Activated T-cell treated with anti-CD3 and anti-CD28 coated beads, Interleukin-2, amount 50 U/mL, for 72 hours (primary cell): ENCODE measurements around the gene TSPAN10. TPM values are rescaled to one million over a fixed set of nuclear protein-coding genes. Genes with fewer than 3 reads are reported as not detected.
"Not testable (repeated sequence)": the region's sequence is repeated elsewhere in the genome, so short reads cannot be mapped to it uniquely, and the experiment has no call there.

Experiments
- ATAC-seq, 2 donors: fragments of 150-1000 bp; cut with Tn5 transposase; replicated peaks in 1 of 2; 2 replicates each; pipeline ENCODE4 v1.10.0; 2021; ENCODE audit warnings: moderate library complexity in 2 of 2, mild to moderate bottlenecking in 1 of 2
- DNase-seq, 2 donors: peaks; one replicate each; pipeline ENCODE4 v3.0.0; 2021 to 2022; ENCODE audit warnings: mixed read lengths in 1 of 2
- H3K27ac Mint-ChIP-seq: one replicate; pipeline ENCODE4 v1.8.0; 2022; ENCODE audit warnings: mild to moderate bottlenecking, moderate library complexity, mixed read lengths
- H3K27me3 Mint-ChIP-seq: one replicate; pipeline ENCODE4 v1.8.0; 2022; ENCODE audit warnings: low read depth, mixed read lengths
- H3K36me3 Mint-ChIP-seq, 2 donors: one replicate each; pipeline ENCODE4 v1.8.0; 2022; ENCODE audit warnings: mixed read lengths in 2 of 2, mild to moderate bottlenecking in 1 of 2; ENCODE audit not compliant: insufficient read depth in 2 of 2
- H3K4me1 Mint-ChIP-seq: one replicate; pipeline ENCODE4 v1.8.0; 2022; ENCODE audit warnings: low read depth, mixed read lengths
- H3K4me3 Mint-ChIP-seq, 2 donors: one replicate each; pipeline ENCODE4 v1.8.0; 2022; ENCODE audit warnings: mild to moderate bottlenecking in 2 of 2, mixed read lengths in 2 of 2, moderate library complexity in 2 of 2
- H3K9me3 Mint-ChIP-seq, 2 donors: one replicate each; pipeline ENCODE4 v1.8.0; 2022; ENCODE audit warnings: mixed read lengths in 2 of 2
- total RNA-seq, 2 donors: library from RNA; stranded (reverse); gene quantifications; one replicate each; pipeline ENCODE4 v1.2.3, GENCODE V29; 2022

TSPAN10 gene
- total RNA-seq, 2 donors from 2014 or later: 0.63 to 1.1 TPM

DNA sequence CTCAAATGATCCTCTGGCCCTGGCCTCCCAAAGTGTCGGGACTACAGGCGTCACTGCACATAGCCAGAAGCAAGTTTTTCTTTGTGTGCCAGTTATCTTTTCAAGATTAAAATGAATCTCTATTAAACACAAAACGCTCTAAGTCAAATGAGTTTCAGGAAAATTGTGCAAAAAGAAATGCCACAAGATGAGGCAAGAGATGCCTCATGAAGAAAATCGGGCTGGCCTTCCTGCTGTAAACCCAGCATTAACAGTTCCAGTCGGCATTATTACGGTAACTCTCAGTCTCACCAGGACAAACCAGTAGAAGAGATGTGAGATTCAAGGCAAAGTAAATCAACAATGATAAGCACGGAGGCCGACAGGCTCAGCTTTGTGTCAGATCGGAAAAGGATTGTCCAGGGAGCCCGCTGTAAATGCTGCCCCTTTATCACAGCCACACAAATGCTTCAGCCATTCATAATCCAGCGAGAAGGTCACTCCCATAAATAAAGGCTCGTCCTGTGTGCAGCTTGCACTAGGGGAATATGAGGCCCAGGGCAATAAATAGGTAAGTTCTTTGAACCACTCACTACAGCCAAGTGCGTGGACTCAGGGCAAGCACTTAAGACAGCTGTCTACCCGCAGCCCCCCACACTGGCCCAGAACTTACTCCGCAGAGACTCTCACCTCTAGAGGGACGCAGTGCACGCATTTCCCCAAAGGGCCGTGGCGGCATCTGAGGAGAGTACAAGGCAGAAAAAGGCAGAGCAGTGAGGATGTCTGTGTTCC lies 27.3 kb upstream of the TSPAN10 start:
- no peaks in the 10 kb centered on the region for H3K9me3 Mint-ChIP-seq
- no peak overlapping the region for H3K4me3 Mint-ChIP-seq
- no peaks in the 10 kb centered on the region for H3K27me3 Mint-ChIP-seq
- DNase-seq (no peak), ATAC-seq (no peak)
- peaks cover 4 to 26% of the 10 kb centered on the region in 2 donors for H3K36me3 Mint-ChIP-seq
- H3K27ac Mint-ChIP-seq: no peak overlapping the region
- H3K4me1 Mint-ChIP-seq: peaks cover 7% of the 10 kb centered on the region

DNA sequence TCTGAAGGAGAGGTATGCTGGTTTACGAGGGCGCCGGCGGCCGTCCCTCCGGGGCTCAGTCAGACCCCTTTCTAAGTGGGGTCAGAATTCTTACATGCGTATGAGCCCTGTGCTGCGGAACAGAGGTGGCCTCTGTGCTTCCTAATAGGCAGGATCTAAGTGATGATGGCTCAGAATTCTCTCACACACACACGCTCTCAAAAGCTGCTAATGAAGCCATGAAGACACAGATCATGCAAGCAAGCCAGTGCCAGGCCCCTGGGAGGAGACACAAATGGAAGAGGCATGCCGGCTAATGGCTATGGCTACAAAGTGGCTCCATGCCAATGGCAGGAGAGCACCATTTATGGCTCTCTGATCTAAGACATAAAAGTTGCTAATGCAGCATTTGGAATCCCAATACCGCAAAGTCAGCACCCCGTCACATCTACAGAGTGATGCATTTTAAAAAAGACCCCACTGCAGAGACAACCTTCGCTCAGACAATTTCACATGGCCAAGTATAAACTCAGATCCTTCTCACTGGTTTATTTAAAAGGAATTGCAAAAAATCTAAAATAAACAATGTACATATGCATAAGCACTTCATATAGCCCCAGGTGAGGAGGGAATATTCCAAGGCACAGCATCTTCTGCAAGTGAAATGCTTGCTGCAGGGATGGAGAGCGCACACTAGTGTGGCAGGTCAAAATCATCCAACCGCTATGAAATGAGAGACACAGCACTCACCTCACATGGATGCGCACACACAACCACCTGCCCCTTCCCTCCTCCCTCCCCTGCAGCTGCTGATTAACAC lies 24.6 kb upstream of the TSPAN10 start:
- Mint-ChIP-seq H3K36me3 (peaks cover 6 to 33% of the 10 kb centered on the region in 2 donors), H3K27ac (no peak overlapping the region)
- no peak for ATAC-seq

DNA sequence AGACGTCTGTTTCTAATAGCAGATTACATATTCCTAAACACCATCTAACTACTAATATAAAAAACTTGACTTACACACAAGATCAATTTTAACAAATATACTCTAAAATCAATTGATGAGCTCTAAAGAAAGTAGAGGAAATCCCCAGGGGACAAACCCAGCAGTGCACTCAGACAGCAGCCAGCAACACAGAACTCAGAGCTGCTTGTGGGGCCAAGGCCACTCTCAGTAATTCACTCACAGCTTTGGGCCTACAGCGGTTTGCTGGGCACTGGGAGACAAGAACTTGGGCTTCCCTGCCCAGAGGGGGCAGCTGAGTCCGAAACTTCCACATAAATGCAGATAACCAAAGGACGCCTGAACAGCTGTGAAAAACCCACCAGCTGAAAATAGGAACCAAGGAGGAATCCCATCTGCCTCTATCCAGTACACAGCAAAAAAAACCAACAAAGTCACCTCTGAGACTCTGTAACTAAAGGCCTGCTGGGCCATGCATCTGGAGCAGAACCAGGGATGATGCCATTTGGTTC lies 21.5 kb upstream of the TSPAN10 start:
- Mint-ChIP-seq H3K36me3 (peaks cover 6 to 34% of the 10 kb centered on the region in 2 donors), H3K27ac (peak overlapping the region; percentile 88), H3K4me3 (no peak overlapping the region), H3K9me3 (no peaks in the 10 kb centered on the region), H3K4me1 (peaks cover 27% of the 10 kb centered on the region), H3K27me3 (no peaks in the 10 kb centered on the region)
- DNase-seq (no peak), ATAC-seq (no peak)

More for the DNA sequence above, 24.6 kb upstream of the TSPAN10 start:
- H3K9me3 Mint-ChIP-seq: no peaks in the 10 kb centered on the region
- H3K4me3 Mint-ChIP-seq: no peak overlapping the region
- H3K4me1 Mint-ChIP-seq: peaks cover 27% of the 10 kb centered on the region
- no peaks in the 10 kb centered on the region for H3K27me3 Mint-ChIP-seq
- no peak for DNase-seq

DNA sequence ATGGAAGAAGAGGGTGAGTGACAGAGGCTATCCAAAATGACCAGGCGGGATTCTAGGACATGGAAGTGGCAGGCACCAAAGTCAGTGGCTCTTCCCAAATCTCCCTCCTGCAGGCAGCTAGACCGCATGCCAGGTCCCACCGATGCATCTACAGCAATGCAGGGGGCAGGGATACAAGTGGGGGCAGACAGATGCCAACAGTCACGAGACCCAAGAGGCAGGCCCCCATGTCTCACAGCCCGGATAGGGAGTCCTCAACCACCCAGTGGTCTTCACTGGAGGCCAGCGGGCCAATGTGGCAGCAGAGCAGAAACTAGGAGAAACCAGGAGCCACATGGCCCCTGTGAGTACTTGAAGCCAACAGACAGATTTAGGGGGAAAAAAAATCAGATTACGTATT lies 20.1 kb upstream of the TSPAN10 start:
- no peak for ATAC-seq
- peaks cover 13 to 41% of the 10 kb centered on the region in 2 donors for H3K36me3 Mint-ChIP-seq
- H3K9me3 Mint-ChIP-seq: no peaks in the 10 kb centered on the region
- no peaks in the 10 kb centered on the region for H3K27me3 Mint-ChIP-seq
- H3K4me3 Mint-ChIP-seq: no peak overlapping the region
- H3K4me1 Mint-ChIP-seq: peaks cover 27% of the 10 kb centered on the region
- no peak overlapping the region for H3K27ac Mint-ChIP-seq
- no peak for DNase-seq

DNA sequence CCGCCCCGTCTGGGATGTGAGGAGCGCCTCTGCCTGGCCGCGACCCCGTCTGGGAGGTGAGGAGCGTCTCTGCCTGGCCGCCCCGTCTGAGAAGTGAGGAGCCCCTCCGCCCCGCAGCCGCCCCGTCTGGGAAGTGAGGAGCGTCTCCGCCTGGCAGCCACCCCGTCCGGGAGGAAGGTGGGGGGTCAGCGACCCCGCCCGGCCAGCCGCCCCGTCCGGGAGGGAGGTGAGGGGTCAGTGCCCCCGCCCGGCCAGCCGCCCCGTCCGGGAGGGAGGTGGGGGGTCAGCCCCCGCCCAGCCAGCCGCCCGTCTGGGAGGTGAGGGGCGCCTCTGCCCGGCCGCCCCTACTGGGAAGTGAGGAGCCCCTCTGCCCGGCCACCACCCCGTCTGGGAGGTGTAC lies 18.7 kb upstream of the TSPAN10 start:
- peaks cover 13 to 32% of the 10 kb centered on the region in 2 donors for H3K36me3 Mint-ChIP-seq

DNA sequence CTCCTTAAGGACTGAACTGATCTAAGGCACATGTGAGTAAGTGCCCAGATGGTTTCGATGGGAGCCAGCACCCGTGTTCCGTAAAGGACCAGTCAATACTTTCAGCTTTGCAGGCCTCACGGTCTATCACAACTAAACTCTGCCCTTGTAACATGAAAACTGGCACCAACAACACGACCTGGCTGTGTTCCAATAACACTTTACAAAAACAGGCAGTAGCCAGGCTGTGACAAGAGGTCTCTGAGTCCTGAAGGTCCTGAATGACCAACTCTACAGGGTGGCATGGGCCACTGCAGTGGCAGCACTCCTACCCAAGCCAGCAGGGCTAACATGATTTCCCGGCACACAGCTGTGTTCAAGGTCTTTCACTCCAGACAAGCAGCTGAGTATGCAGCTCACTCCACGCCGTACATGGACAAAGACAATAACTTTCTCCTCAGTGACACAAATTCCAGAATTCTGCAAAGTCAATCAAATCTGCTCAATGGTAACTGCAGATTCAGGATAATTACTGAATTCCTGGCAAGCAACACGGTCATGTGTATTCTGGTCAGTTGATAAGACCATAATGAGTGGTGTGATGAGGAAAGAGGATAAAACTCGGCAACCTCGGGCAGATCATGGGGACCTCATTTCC lies 15.4 kb upstream of the TSPAN10 start:
- Mint-ChIP-seq H3K4me3 (no peak overlapping the region), H3K9me3 (no peaks in the 10 kb centered on the region), H3K4me1 (peaks cover 4% of the 10 kb centered on the region), H3K27ac (no peak overlapping the region), H3K36me3 (peaks cover 21 to 43% of the 10 kb centered on the region in 2 donors), H3K27me3 (no peaks in the 10 kb centered on the region)
- no peak for ATAC-seq
- no peak for DNase-seq

More for the DNA sequence above, 18.7 kb upstream of the TSPAN10 start:
- H3K4me1 Mint-ChIP-seq: peaks cover 27% of the 10 kb centered on the region
- not testable (repeated sequence) for DNase-seq, H3K27ac Mint-ChIP-seq, H3K9me3 Mint-ChIP-seq, H3K4me3 Mint-ChIP-seq, H3K27me3 Mint-ChIP-seq, ATAC-seq

DNA sequence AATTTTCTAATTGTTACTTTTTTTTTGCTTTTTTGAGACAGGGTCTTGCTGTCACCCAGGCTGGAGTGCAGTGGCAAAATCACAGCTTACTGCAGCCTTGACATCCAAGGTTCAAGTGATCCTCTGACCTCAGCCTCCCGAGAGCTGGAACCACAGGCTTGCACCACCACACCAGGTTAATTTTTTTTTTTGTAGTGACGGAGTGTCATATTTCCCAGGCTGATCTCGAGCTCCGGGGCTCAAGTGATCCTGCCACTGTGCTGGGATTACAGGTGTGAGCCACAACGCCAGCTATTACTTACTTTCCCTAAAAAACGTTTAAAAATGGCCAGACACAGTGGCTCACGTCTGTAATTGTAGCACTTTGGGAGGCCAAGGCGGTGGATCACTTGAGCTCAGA lies 6.7 kb upstream of the TSPAN10 start:
- peaks cover 14% of the 10 kb centered on the region for H3K4me1 Mint-ChIP-seq
- DNase-seq (no peak), ATAC-seq (no peak)
- H3K9me3 Mint-ChIP-seq: no peaks in the 10 kb centered on the region
- H3K27me3 Mint-ChIP-seq: no peaks in the 10 kb centered on the region
- H3K4me3 Mint-ChIP-seq: no peak overlapping the region
- peak overlapping the region; percentile 50 for H3K27ac Mint-ChIP-seq
- H3K36me3 Mint-ChIP-seq: peaks cover 3 to 33% of the 10 kb centered on the region in 2 donors

DNA sequence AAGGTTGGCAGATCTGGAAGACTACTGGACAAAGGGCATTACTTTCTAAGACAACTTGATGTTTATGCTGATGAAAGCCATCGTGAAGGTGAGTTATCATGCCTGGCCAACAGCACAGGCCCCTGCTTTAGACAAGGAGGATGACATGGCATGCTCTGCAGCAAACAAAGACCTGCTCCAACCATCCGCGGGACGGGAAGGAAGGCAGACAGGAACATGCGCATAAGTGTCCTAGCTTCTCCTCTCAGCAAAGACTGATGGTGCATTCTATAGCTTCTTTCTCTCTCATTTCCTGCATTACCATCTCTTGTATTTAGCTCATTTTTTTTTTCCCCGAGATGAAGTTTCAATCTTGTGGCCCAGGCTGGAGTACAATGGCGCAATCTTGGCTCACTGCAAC lies 5.5 kb upstream of the TSPAN10 start:
- H3K27me3 Mint-ChIP-seq: no peaks in the 10 kb centered on the region
- no peak overlapping the region for H3K4me3 Mint-ChIP-seq
- H3K9me3 Mint-ChIP-seq: no peaks in the 10 kb centered on the region
- H3K36me3 Mint-ChIP-seq: peaks cover 2 to 22% of the 10 kb centered on the region in 2 donors
- ATAC-seq: no peak
- peaks cover 25% of the 10 kb centered on the region for H3K4me1 Mint-ChIP-seq
- DNase-seq: no peak
- no peak overlapping the region for H3K27ac Mint-ChIP-seq

DNA sequence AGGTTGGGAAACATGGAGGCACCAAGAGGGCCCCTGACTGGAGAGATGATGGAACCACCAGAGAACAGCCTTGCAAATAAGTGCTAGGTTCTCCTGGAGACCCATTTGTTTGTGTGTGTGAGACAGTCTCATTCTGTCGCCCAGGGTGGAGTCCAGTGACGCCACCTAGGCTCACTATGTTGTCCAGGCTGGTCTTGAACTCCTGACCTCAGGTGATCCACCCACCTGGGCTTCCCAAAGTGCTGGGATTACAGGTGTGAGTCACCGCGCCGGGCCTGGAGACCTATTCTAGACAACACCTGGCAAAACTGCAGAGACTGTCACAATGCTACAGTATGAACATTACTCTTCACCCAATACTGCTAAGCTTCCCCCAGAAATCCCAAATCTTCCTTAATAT lies 1.6 kb upstream of the TSPAN10 start:
- peak overlapping the region; percentile 95 for H3K27ac Mint-ChIP-seq
- peaks cover 2 to 5% of the 10 kb centered on the region in 2 donors for H3K36me3 Mint-ChIP-seq
- peaks cover 25% of the 10 kb centered on the region for H3K4me1 Mint-ChIP-seq
- no peaks in the 10 kb centered on the region for H3K9me3 Mint-ChIP-seq
- no peak for ATAC-seq
- H3K27me3 Mint-ChIP-seq: no peaks in the 10 kb centered on the region
- no peak for DNase-seq
- peak overlapping the region; percentile 89 to 97 for H3K4me3 Mint-ChIP-seq

DNA sequence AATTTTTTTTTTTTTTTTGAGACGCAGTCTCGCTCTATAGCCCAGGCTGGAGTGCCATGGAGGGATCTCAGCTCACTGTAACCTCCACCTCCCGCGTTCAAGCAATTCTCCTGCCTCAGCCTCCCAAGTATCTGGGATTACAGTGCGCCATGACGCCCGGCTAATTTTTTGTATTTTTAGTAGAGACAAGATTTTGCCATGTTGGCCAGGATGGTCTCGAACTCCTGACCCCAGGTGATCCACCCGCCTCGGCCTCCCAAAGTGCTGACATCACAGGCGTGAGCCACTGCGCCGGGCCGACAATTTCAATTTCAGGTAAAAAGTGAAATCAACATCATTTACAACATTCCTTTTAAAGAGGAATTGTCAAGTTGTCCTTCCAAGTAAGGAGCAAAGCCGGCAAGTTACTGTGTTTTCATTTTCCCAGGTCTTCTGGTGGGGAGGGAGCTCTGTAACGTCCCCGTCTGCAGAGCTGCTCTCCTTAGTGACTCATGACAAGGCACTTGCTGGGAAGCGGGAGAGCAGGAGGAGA lies 957 bp upstream of the TSPAN10 start:
- peaks cover 2 to 5% of the 10 kb centered on the region in 2 donors for H3K36me3 Mint-ChIP-seq
- H3K9me3 Mint-ChIP-seq: no peaks in the 10 kb centered on the region
- ATAC-seq: peak in 1 of 2 donors; percentile 29

DNA sequence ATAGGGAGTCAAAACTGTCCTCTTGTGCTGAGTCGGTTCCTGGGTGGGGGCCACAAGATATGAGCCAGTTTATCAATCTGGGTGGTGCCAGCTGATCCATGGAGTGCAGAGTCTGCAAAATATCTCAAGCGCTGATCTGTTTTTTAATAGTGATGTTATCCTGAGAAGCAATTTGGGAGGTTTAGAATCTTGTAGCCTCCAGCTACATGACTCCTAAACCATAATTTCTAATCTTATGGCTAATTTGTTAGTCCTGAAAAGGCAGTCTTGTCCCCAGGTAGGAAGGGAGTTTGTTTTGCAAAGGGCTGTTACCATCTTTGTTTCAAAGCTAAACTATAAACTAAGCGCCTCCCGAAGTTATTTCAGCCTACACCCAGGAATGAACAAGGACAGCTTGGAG lies 1.7 kb downstream of the TSPAN10 start:
- no peaks in the 10 kb centered on the region for H3K9me3 Mint-ChIP-seq
- peaks cover 21% of the 10 kb centered on the region for H3K4me1 Mint-ChIP-seq

More for the DNA sequence above, 957 bp upstream of the TSPAN10 start:
- H3K27me3 Mint-ChIP-seq: no peaks in the 10 kb centered on the region
- peak overlapping the region; percentile 95 for H3K27ac Mint-ChIP-seq
- peak overlapping the region; percentile 89 to 97 for H3K4me3 Mint-ChIP-seq
- no peak for DNase-seq
- peaks cover 25% of the 10 kb centered on the region for H3K4me1 Mint-ChIP-seq

DNA sequence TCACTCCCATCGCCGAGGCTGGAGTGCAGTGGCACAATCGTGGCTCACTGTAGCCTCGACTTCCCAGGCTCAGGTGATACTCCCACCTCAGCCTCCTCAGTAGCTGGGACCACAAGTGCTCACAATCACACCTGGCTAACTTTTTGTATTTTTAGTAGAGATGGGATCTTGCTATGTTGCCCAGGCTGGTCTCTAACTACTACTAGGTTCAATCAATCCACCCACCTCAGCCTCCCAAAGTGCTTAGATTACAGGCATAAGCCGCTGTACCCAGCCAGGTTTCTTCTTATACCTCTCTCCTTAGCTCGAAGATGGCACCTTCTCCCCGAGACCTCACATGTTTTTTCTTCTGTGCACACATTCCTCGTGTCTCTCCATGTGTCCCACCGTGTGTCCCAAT lies 3.0 kb downstream of the TSPAN10 start:
- no peak for ATAC-seq
- DNase-seq: no peak
- Mint-ChIP-seq H3K9me3 (no peaks in the 10 kb centered on the region), H3K4me1 (peaks cover 11% of the 10 kb centered on the region), H3K4me3 (no peak overlapping the region), H3K27ac (no peak overlapping the region), H3K36me3 (peaks cover 2% of the 10 kb centered on the region in 2 donors), H3K27me3 (no peaks in the 10 kb centered on the region)

More for the DNA sequence above, 1.7 kb downstream of the TSPAN10 start:
- DNase-seq (no peak), ATAC-seq (no peak)
- no peak overlapping the region for H3K4me3 Mint-ChIP-seq
- H3K36me3 Mint-ChIP-seq: peaks cover 2% of the 10 kb centered on the region in 2 donors
- no peaks in the 10 kb centered on the region for H3K27me3 Mint-ChIP-seq
- peak overlapping the region; percentile 63 for H3K27ac Mint-ChIP-seq
